GM21723 (cell line): ENCODE results near the gene ITGA6.
A peak's percentile ranks its signal among the peaks of the same experiment; 100 is the strongest.

Source experiments
- ATAC-seq: cut with Tn5 transposase; IDR thresholded peaks from one replicate; pipeline ENCODE4 v1.9.1; 2021; ENCODE audit warnings: mild to moderate bottlenecking, moderate library complexity; ENCODE audit not compliant: unreplicated experiment

ITGA6 gene

DNA sequence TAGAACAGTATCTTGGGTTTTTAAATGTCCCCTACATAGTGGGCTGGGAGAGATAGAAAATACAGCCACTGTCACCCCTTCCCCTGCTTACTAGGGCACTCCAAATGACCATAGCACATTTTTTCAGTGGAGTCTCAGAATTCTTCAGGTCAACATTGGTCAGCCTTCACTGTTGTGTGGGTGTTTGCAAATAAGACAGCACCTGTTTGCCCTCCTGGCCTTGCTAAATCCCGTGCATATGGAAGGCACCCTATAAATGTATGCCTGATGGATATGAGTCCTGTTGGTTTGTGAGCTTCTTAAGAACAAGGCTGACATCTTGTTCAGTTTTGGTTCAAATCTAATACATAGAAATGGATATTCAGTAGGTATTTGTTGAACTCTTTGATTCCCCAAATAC, 12.5 kb downstream of the ITGA6 start:
- ATAC-seq: no peak

DNA sequence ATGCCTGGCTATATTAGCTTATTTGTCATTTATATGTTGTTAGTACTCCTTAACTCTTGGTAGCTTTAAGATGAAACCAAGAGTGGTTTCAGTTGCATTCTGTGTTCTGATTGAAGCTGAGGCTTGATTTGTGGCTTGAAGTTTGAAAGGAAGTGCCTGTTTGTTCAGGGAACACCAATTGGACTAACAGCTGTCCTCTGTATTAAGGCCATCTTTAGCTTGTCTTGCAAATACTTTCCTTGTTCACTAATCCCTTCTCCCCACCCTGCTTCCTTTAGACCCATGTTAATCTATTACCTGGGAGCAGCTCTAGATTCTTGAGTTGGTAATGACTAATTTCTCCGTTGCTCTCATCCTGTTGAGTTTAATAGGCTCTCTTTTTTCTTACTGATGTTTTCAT, 13.4 kb downstream of the ITGA6 start:
- ATAC-seq: peak; percentile 53

DNA sequence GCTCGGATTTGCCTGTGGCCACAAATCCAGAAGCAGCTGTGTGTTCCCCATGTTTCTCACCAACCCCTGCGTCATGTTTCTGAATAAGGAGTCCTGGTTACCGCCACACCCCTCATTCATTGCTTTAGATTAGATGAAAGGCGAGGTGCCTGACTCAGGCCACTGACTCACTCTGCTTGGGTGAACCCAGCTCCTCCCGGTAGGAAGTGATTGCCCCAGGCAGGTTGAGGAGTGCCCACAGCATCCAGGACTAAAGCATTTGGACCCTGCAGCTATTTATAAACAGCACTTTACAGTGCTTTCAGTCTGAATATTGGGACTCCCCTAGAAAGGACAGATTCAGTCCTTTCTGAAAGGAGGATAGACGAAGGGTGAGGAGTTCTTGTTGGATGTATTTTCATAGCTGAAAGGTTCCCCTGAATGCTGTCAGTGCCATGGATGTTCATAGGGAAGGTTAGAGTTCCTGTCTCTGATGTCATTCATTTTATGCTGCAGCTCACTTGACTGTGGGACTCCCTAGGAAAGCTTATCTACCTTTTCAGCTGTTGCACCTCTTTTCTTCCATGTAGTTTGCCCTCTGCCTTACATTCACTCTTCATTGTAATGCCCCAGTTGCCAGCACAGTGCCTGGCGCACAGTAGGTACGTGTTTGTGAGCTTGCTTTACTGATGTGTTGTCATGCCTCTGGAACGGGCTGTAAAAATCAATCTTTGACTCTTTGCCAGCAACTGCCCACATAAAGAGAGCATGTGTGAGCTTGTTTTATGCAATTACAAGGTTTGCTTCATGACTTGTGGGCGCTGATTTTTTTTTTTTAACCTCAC, 14.9 kb downstream of the ITGA6 start:
- ATAC-seq: no peak

DNA sequence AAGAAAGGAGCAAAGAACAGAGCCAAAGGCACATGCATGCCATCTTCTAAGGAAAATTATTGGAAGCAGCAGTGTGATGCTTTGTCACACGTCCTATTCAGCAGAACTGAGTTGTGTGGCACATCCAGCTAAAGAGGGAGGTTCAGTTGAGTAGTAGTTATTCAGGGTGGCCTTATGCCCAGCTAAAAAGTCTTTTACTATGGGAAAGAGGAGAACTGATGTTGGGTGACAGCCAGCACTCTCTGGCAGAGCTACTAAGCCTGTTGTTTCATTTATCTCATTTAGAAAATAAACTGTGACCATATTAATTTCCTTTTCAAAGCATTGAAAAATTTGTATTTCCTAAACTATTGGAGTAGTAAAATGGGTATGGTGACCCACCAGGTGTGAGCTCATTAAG, 18.5 kb downstream of the ITGA6 start:
- ATAC-seq: no peak

DNA sequence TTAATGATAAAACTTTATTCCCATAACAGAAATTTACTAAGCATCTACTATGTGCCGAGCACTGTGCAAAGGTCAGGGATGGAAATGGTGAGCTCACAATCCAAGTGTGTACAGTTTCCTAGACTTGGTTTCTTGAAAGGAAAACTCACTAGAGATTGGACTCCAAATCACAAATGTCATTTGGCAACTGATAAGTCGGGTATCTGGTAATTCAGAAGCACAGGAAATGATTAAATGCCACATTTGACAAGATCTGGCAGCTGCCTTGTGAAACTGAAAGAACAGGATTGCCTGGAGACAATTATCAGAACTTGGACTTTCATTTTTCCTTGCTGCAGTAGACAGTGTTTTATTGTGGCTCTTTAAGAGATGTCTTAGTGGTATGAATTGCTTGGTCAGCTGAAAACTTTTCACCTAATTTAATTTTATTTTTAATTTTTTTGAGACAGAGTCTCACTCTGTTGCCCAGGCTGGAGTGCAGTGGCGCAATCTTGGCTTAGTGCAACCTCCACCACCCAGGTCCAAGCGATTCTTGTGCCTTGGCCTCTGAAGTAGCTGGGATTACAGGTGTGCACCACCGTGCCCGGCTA, 19.2 kb downstream of the ITGA6 start:
- no peak for ATAC-seq

DNA sequence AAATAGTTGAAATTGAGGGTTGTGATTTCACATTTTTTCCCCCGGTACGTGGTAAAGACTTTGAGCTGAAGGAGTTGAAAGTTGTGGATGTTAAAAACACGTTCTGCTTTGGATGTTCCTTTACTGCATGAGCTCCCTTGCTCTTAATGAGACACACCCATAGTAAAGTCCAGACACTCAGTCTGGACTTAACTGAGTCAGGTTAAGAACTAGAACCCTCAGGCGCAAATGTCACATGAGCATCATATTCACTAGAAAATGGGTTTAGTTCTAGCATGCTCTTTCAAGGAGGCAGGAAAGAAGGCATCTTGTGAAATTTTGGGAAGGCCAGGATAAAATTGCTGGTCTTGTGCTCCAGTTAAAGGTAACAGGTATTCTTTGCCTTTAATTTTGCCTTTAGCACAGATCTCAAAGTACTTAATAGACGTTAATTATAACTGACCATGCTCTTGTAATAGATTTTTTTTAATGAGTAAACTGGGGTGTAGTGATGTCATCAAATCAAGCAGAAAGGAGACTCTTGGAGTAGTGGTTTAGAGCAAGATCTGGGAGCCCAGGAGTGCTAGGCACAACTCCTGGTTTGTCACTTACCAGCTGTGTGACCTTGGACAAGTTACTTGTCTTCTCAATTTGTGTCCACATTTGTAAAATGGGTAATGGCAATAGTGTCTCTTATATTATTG, 20.6 kb downstream of the ITGA6 start:
- no peak for ATAC-seq

DNA sequence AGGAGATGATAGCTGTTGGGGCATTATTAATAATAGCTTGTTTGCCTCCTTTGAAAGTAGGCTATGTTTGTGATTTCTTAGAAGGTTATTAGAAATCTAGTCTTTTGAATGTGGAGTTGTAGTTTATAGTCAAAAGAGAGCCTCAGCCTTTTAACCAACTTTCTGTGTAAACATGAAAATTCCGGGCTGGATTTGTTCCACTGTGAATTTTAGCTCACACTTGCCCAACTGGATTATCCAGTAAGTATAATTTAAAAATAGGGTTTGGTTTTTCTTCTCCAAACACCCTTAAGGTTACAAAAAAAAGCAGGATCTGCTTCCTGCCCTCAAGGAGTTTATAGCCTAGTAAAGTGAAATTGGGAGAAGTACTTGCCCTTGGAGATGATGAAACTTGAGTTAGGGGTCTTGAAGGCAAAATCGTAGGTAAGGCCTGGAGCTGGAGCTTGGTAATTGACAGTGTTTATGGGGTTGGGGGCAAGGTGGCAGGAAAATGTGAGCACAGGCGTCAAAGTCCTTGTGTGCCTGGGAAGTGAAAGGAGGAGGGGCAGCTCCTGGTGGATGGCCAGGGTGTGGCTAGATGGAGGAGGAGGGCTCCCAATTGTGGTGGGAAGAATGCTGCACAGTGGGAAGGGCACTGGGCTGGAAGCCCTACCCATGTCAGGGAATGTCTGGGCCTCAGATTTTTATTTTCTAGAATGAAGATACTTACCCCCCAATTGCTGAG, 21.3 kb downstream of the ITGA6 start:
- no peak for ATAC-seq

DNA sequence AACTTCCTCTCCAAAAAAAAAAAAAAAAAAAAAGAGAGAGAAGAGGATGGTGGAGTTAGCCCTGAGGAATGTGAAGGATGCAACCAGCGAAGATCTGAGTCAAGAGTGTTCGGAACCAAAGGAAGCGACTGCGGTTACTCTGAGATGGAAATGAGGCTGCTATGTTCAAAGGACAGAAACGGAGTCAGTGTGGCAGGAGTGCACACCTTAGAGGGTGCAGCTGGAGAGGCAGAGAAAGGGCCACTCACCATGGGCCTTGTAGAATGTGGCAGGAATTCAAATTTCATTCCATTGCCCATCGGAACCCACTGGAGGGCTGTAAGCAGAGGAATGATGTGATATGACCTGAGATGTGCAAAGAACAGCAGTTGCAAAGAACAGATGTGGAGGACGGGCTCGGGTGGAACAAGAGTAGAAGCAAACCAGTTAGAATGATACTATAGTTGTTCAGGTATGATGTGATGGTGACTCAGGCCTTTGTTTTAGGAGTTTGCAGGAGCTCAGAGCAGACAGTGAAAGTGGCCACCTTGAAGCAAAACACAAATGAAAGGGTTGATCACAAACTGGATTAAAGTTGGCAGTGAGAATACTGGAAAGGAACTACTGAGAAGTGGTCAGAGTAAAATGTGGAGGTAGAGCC, 22.6 kb downstream of the ITGA6 start:
- ATAC-seq: no peak

DNA sequence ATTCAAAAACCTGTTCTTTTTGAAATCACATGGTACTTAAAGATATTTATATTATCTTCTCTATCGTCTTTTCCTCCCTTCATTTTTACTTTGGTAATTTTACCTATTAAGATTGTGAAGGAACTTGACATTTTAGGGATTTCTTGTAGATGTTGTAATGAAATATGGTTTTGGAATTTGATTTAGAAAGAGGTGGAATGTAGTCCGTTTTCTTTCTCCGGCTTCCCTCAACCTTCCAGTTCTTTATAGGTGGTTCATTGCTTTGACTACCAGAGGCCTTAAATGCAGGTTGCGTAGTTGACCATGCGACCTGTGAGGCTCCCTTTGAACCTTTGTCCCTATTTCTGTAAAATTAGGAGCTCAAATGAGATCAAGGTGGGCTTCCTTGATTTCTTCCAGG, 24.5 kb downstream of the ITGA6 start:
- ATAC-seq: no peak

DNA sequence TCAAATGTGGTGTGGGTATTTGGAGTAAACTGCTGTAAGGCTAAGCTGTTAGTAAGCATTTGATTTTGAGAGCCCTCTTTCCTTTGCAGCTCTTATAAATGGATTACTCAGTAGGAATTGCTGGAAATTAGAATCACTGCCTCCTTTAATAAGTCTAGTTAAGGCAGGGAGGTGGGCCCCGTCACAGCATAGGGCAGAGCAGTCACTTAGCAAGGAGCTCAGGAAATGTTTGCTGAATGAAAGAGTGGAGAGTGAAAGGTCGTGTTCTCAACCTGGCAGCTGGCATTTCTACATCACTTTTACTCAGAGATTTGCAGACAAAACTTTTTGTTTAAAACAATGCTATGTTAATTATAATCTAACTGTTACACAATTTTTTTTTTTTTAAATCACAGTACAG, 25.5 kb downstream of the ITGA6 start:
- no peak for ATAC-seq

DNA sequence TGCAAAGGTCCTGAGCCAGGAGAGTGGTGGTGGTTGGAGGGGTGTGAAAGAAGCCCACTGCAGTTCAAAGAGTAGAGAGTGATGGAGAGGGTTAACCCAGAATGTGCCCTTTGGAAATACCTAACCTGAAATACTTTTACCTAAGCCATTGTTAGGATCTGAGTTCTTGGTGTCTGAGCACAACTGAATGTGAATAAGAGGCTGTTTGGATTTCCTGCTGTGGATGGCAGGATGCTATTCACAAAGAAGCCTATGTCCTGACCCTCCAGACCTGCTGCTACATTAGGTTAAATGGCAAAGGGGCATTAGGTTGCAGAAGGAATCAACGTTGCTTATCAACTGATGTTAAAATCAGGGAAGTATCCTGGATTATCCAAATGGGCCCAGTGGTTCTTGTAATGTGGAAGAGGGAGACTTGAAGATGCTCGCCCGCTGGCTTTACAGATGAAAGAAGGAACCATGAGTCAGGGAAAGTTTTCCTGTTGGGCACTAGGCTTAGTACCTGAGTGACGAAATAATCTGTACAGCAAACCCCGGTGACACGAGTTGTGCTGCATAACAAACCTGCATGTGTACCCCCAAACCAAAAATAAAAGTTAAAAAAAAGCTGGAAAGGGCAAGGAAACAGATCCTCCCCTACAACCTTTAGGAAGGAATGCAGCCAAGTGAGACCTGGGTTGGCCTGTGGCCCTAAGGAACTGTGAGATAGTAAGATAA, 27.2 kb downstream of the ITGA6 start:
- no peak for ATAC-seq

DNA sequence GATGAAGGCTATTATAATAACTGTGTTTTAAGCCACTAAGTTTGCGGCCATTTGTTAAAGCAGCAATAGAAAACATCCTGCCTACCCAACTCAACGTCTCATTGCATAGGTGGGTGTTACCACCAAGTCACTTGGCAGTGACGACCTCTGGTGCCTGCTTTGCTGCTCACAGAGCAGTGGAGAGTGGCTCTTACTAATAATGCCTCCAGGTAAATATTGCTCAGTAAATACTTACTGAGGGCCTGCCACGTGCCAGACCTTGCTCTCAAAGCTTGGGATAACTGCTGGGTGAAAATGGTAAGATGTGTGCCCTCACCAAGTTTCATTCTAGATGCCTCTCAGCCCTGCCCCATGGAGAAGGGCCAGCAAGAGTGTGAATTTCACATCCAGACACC, 27.7 kb downstream of the ITGA6 start:
- ATAC-seq: no peak

DNA sequence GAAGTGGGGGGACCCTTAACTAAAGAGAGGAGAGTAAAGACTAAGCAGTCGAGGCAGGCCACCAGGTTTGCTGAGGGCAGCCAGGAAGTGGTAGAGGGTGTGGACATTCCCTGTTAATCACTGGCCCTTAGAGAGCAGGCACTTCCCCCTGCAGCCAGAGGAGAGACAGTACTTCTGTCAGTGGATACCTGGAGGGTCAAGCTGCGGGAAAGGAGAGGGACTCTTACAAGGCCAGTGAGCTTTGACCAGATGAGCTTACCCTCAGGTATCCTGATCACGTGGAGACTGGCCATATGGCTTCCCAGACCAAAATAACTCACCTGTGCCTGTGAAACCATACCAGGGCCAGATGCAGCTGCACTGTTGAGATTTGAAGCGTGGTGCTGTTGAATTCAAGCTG, 28.6 kb downstream of the ITGA6 start:
- ATAC-seq: no peak

DNA sequence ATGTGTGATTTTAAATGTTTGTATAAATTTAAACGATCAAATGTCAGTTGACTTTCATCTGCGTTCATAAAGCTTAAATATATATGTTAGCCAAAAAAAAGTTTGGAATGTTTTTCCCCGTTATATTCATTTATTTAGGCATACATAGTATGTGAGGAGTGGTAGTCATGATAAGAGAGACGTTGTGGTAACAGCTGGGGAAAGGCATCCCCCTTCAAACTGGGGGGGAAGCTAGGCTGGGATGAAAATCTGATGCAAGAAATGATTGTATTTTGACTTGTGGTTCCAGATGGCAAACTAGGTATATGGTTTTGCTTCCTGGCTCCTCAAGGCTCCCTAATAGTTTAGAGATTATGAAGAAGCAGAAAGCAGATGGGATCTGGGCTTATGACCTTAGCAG, 30.1 kb downstream of the ITGA6 start:
- no peak for ATAC-seq

DNA sequence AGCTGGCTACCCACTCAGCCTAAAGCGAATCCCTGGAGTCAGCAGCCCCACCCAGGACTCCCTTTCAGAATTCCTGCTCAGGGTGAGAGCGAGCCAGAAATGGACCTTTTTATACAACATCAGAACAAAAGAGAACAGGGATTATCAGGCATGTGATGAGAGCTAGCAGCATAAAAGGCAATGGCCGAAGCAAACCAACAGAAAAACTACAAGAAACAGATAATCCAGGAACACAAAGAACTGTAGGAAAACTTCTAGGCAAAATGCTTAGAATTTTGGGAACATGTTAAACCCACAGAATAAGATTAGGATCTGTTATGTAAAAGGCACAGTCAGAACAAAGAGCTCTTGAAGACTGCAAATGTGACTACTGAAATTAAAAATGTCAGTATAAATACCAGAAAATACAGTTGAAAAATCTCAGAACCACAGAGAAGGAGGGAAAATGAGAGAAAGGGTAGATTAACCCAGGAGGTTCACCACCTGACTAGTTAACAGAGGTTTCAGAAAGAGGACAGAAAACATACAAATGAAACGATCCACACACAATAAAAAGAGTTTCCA, 31.3 kb downstream of the ITGA6 start:
- ATAC-seq: no peak

DNA sequence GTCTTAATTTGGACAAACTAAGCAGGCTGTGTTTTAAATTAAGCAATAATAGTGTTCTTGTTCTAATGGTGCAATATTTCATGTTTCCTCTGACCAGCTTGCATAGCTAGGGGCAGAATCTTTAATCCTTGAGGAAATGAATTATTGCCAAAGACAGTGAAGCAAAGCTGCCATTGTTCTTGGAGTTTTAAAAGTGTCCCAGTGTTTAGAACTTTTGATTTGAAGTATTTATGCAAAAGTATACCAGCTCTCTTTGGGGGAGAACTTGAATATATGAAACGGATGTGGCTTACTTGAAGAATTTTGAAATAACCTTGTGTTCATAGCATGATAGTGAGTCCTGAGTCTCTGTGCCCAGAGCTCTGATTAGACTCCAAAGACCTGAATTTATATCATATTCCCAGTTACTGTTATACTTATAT, 33.4 kb downstream of the ITGA6 start:
- no peak for ATAC-seq

DNA sequence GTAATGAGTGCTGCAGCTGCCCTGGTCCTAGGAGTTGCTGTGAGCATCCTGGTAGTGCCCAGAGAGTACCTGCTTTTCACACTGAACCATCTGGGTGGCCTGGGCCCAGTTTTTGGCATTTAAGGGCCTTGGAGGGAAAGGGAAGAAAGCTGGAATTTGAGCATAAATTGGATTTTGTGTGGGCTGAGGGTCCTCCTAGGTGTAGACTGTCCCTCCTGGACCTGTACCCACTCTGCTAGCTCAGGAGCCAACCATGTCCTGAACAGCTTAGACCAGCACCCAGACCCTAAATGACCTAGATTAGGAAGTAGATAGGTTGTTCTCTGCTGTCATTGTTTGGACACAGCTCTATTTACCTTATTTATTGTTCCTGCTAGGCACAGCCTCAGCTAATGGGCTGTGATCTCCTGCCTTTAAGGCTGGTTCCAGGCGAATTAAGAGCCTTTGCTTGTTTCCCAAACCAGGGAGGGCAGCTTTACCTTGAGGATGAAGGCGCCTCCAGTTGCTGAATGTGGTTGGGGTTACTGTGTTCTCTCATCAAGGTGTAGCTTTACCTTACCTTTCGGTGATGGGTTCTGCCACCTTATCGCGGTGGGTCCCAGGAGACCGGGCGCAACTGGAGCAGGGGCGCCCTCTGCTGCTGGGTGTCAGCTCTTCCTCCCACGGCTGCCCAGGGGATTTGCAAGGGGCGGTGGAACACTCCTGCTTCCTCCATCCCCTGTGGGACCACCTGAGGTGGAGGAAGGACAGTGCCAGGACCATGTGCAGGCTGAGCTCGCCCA, 34.4 kb downstream of the ITGA6 start:
- peak; percentile 62 for ATAC-seq

DNA sequence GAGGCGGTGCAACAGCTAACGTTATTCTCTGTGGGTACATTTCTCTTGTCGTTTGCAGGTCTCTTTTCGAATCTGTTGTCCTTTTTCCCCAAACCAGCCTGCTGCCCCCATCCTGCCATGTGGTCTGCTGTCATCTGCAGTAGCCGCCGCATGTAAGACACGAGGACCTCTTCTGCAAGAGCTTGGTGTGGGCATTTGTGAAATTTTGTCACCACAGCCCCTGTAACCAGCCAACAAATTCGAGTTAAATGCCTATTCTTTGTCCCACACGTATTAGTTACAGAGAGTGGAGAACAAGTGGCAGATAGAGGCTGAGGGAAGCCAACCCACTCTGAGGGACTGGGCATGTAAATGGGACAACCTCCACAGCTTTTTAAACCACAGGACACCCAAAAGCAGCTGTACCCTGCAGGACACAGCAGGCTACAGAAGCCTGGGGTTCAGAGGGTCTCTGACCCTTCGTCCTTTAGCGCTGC, 35.0 kb downstream of the ITGA6 start:
- ATAC-seq: no peak

DNA sequence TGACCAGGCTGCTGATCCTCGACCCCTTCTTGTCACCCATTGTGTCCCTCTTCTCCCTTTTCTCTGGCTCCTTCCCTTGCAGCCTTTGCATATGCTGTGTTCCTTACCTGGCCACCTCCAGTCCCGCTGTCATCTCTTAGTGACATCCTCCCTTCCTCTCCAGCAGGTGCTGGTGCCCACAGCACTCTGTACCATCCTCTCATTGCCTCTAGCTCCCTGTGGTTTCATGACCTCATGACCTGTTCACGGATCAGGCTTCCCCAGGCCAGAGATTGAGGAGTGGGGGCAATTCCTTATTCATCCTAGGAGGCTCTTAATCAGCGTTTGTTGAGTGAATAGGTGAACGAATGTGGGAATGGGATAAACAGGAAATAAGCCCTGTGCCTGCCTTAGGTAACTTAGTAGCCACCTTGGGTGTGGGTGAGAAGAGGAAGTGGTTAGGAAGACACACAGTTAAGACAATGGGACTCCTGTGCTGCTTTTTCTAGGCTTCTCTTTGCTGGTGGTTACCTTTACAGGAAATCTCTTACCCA, 35.5 kb downstream of the ITGA6 start:
- peak; percentile 58 for ATAC-seq
